IMR-90 (cell line): Measurements from ENCODE around the gene RASSF7. TPM values are rescaled to one million over a fixed set of nuclear protein-coding genes. Genes with fewer than 3 reads are reported as not detected.

Source experiments
- ATAC-seq: fragments of 200-7000 bp; cut with Tn5 transposase; 2 replicates; pipeline ENCODE4 v1.9.1; 2020; ENCODE audit warnings: low read depth, mild to moderate bottlenecking, moderate library complexity
- BruUV-seq: library from RNA; stranded (reverse); fragments of 400-500 nt; replicated peaks from 2 replicates; lab custom pipeline; 2021; lab: Mats Ljungman, UMichigan
- CTCF ChIA-PET: fragments of 300-600 bp; formaldehyde crosslinking; extraction: SDS; loops from one replicate; lab custom pipeline; 2021; ENCODE audit warnings: antibody characterized with exemption; lab: Yijun Ruan, JAX
- POLR2A ChIA-PET: fragments of 300-600 bp; sonication (Branson Sonifier 250); formaldehyde crosslinking; loops from one replicate; lab custom pipeline; 2022; ENCODE audit warnings: antibody characterized with exemption; ENCODE audit not compliant: unreplicated experiment; lab: Charles Lee
- DNase-seq: peaks from one replicate; pipeline ENCODE4 v3.0.0; 2013
- H2AFZ ChIP-seq: replicated peaks from 2 replicates; pipeline ENCODE3; 2013; ENCODE audit warnings: low read length, mild to moderate bottlenecking; ENCODE audit not compliant: poor library complexity
- H2AK5ac ChIP-seq: 2 replicates; pipeline ENCODE4 v1.6.1; 2013; ENCODE audit warnings: low read depth, low read length, inconsistent platforms
- H2AK9ac ChIP-seq: replicated peaks from 2 replicates; pipeline ENCODE3; 2013; ENCODE audit warnings: mild to moderate bottlenecking, low read depth, low read length, moderate library complexity; ENCODE audit not compliant: poor library complexity
- H2BK120ac ChIP-seq: 2 replicates; pipeline ENCODE4 v1.6.1; 2013; ENCODE audit warnings: low read depth, low read length, inconsistent platforms
- H2BK15ac ChIP-seq: 3 replicates; pipeline ENCODE4 v1.6.1; 2013; ENCODE audit warnings: low read depth, low read length, inconsistent platforms
- H2BK20ac ChIP-seq: 2 replicates; pipeline ENCODE4 v1.6.1; 2013; ENCODE audit warnings: low read depth, mild to moderate bottlenecking, inconsistent platforms, low read length, moderate library complexity
- H2BK5ac ChIP-seq: 2 replicates; pipeline ENCODE4 v1.6.1; 2013; ENCODE audit warnings: mild to moderate bottlenecking, low read depth, low read length, inconsistent platforms; ENCODE audit not compliant: poor library complexity, severe bottlenecking
- H3K14ac ChIP-seq: replicated peaks from 2 replicates; pipeline ENCODE4 v1.6.1; 2013; ENCODE audit warnings: low read depth, low read length, inconsistent platforms
- H3K18ac ChIP-seq: 2 replicates; pipeline ENCODE4 v1.6.1; 2013; ENCODE audit warnings: low read depth, low read length, control low read depth
- H3K23ac ChIP-seq: 2 replicates; pipeline ENCODE4 v1.6.1; 2013; ENCODE audit warnings: low read depth, low read length, inconsistent platforms
- H3K27ac ChIP-seq: 2 replicates; pipeline ENCODE4 v1.5.1; 2013; ENCODE audit warnings: mild to moderate bottlenecking, control low read depth, low read length; ENCODE audit not compliant: insufficient read depth
- H3K27me3 ChIP-seq: 2 replicates; pipeline ENCODE4 v1.6.1; 2013; ENCODE audit warnings: low read length; ENCODE audit not compliant: control insufficient read depth, insufficient read depth
- H3K36me3 ChIP-seq: 2 replicates; pipeline ENCODE4 v1.6.1; 2013; ENCODE audit warnings: low read length, mixed read lengths; ENCODE audit not compliant: control insufficient read depth, insufficient read depth
- H3K4ac ChIP-seq: 2 replicates; pipeline ENCODE4 v1.6.1; 2013; ENCODE audit warnings: low read depth, low read length, inconsistent platforms
- H3K4me1 ChIP-seq: 2 replicates; pipeline ENCODE4 v1.6.1; 2013; ENCODE audit warnings: low read length, mixed read lengths; ENCODE audit not compliant: control insufficient read depth, insufficient read depth
- H3K4me2 ChIP-seq: 2 replicates; pipeline ENCODE4 v1.6.1; 2013; ENCODE audit warnings: low read depth, mild to moderate bottlenecking, control low read depth, low read length, moderate library complexity
- H3K4me3 ChIP-seq: 2 replicates; pipeline ENCODE4 v1.5.1; 2013; ENCODE audit warnings: low read depth, mild to moderate bottlenecking, control low read depth, low read length, moderate library complexity; ENCODE audit not compliant: insufficient read depth
- H3K56ac ChIP-seq: 2 replicates; pipeline ENCODE4 v1.6.1; 2013; ENCODE audit warnings: low read length, inconsistent platforms; ENCODE audit not compliant: insufficient read depth; ENCODE audit errors: extremely low read depth
- H3K79me1 ChIP-seq, 2 experiments: 2 replicates each; pipeline ENCODE4 v1.6.1; 2013; ENCODE audit warnings: low read length in 2 of 2, inconsistent platforms in 1 of 2, low read depth in 1 of 2
- H3K9ac ChIP-seq: 2 replicates; pipeline ENCODE4 v1.6.1; 2013; ENCODE audit warnings: low read depth, low read length, control low read depth
- H3K9me1 ChIP-seq: 2 replicates; pipeline ENCODE4 v1.6.1; 2013; ENCODE audit warnings: low read length, inconsistent platforms; ENCODE audit not compliant: insufficient read depth
- H3K9me3 ChIP-seq: 2 replicates; pipeline ENCODE4 v1.6.1; 2013; ENCODE audit warnings: low read length; ENCODE audit not compliant: control insufficient read depth, insufficient read depth
- H4K20me1 ChIP-seq: 2 replicates; pipeline ENCODE4 v1.6.1; 2013; ENCODE audit warnings: low read length, inconsistent platforms; ENCODE audit not compliant: insufficient read depth
- H4K5ac ChIP-seq: 2 replicates; pipeline ENCODE4 v1.6.1; 2013; ENCODE audit warnings: mild to moderate bottlenecking, low read depth, low read length, control low read depth
- H4K8ac ChIP-seq, 2 experiments: 2 replicates each; pipeline ENCODE4 v1.6.1; 2013; ENCODE audit warnings: low read depth in 2 of 2, low read length in 2 of 2, control low read depth in 1 of 2, inconsistent platforms in 1 of 2
- H4K91ac ChIP-seq: 2 replicates; pipeline ENCODE4 v1.6.1; 2013; ENCODE audit warnings: low read depth, low read length, inconsistent platforms; ENCODE audit not compliant: insufficient read depth
- BHLHE40 ChIP-seq: fragments of 150-350 bp; IDR thresholded peaks from 2 replicates; pipeline ENCODE4 v1.6.1; 2016; ENCODE audit warnings: mild to moderate bottlenecking, low read depth, low read length
- CEBPB ChIP-seq: IDR thresholded peaks from 2 replicates; pipeline ENCODE4 v1.6.1; 2012; ENCODE audit warnings: low read depth, low read length, improper control_type of control experiment
- ELK1 ChIP-seq: fragments of 150-350 bp; IDR thresholded peaks from 2 replicates; pipeline ENCODE4 v1.6.1; 2016; ENCODE audit warnings: low read depth, mild to moderate bottlenecking, low read length, moderate library complexity, borderline replicate concordance
- FOS ChIP-seq: fragments of 150-350 bp; IDR thresholded peaks from 2 replicates; pipeline ENCODE4 v1.6.1; 2016; ENCODE audit warnings: low read depth, low read length
- MAFK ChIP-seq: IDR thresholded peaks from 2 replicates; pipeline ENCODE4 v1.6.1; 2012; ENCODE audit warnings: low read depth, low read length, improper control_type of control experiment
- MXI1 ChIP-seq: IDR thresholded peaks from 2 replicates; pipeline ENCODE4 v1.6.1; 2012; ENCODE audit warnings: low read depth, mild to moderate bottlenecking, low read length, moderate library complexity, borderline replicate concordance
- NFE2L2 ChIP-seq: fragments of 150-350 bp; IDR thresholded peaks from 2 replicates; pipeline ENCODE4 v1.6.1; 2016; ENCODE audit warnings: low read depth, mild to moderate bottlenecking, low read length
- RAD21 ChIP-seq: IDR thresholded peaks from 2 replicates; pipeline ENCODE4 v1.6.1; 2012; ENCODE audit warnings: low read length, improper control_type of control experiment
- RCOR1 ChIP-seq: IDR thresholded peaks from 2 replicates; pipeline ENCODE4 v1.6.1; 2012; ENCODE audit warnings: mild to moderate bottlenecking, low read length, improper control_type of control experiment; ENCODE audit not compliant: insufficient replicate concordance
- RFX5 ChIP-seq: IDR thresholded peaks from 2 replicates; pipeline ENCODE4 v1.8.0; 2012; ENCODE audit warnings: low read depth, mild to moderate bottlenecking, low read length, moderate library complexity
- SMC3 ChIP-seq: fragments of 150-350 bp; IDR thresholded peaks from 2 replicates; pipeline ENCODE4 v1.6.1; 2016; ENCODE audit warnings: low read depth, mild to moderate bottlenecking, antibody characterized with exemption, low read length, moderate library complexity
- WGBS, 2 experiments: methylation state at CpG; one replicate each; pipeline versions ENCODE4 v1.1.5 to v1.1.7; 2013; ENCODE audit warnings: missing lambda C conversion rate in 2 of 2; ENCODE audit not compliant: insufficient read length in 1 of 2; ENCODE audit errors: extremely low coverage in 2 of 2; 5-methylcytosine and 5-hydroxymethylcytosine counted together
- dilution Hi-C: fragments of 300-500 bp; cut with HindIII; formaldehyde crosslinking; loops from one replicate; pipeline ENCODE4 v1.14.3; 2018; ENCODE audit warnings: low sequenced_read_pairs; ENCODE audit not compliant: unreplicated experiment
- in situ Hi-C: fragments of 300-500 bp; cut with MboI; formaldehyde crosslinking; loops from 3 replicates; pipeline ENCODE4 v1.14.3; 2019; ENCODE audit warnings: low sequenced_read_pairs, inconsistent platforms, mixed read lengths
- intact Hi-C: fragments of 100-400 bp; cut with micrococcal nuclease; formaldehyde crosslinking; loops from 2 replicates; pipeline ENCODE4 v1.10.0; 2022
- polyA plus RNA-seq, 3 experiments: library from polyadenylated mRNA; depleted of rRNA; stranded (reverse); fragments of >200 nt; gene quantifications; 2 replicates each; pipeline ENCODE4 v1.2.3, GENCODE V29; 2012; ENCODE audit warnings: low replicate concordance in 1 of 3
- total RNA-seq: library from RNA; depleted of rRNA; stranded (reverse); fragments of >200 nt; gene quantifications from 2 replicates; pipeline ENCODE4 v1.2.3, GENCODE V29; 2012
- TF ChIP-seq, protein P1 (sequence below): conservative IDR thresholded peaks from 2 replicates; pipeline ENCODE4 v1.5.1; 2012; ENCODE audit warnings: mild to moderate bottlenecking, low read depth, low read length, improper control_type of control experiment

RASSF7 gene
- total and polyA plus RNA-seq, 2 of the 4 experiments (the other 2 are of a cell fraction) = 6.8 to 18.5 TPM

DNA sequence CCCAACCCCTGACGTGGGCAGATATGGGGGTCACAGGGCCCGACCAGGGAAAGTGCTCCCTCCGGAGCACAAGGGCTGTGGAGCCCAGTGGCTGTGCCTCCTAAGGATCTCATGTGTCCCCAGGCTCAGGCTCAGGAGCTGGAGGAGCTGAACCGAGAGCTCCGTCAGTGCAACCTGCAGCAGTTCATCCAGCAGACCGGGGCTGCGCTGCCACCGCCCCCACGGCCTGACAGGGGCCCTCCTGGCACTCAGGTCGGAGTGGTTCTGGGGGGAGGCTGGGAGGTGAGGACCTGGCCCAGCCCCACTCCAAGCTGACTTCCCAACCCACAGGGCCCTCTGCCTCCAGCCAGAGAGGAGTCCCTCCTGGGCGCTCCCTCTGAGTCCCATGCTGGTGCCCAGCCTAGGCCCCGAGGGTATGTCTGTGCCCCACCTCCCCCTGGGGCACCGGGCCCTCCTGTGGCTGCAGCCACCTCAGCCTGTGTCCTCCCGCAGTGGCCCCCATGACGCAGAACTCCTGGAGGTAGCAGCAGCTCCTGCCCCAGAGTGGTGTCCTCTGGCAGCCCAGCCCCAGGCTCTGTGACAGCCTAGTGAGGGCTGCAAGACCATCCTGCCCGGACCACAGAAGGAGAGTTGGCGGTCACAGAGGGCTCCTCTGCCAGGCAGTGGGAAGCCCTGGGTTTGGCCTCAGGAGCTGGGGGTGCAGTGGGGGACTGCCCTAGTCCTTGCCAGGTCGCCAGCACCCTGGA, 2.5 kb downstream of the RASSF7 start (continued):
- no peak for TF ChIP-seq RCOR1

- no peak overlapping the region; the same call in 1 of the 2 replicates for H4K5ac ChIP-seq
- H3K9me1 ChIP-seq = peaks cover 5% of the 10 kb centered on the region; the same call in 1 of the 2 replicates
- H2AK9ac ChIP-seq = no peak overlapping the region
- no peak overlapping the region for H3K18ac ChIP-seq
- peaks cover 28 to 42% of the 10 kb centered on the region in 2 experiments; a peak in 3 of 4 replicates for H3K79me1 ChIP-seq
- H2BK120ac ChIP-seq = no peak overlapping the region
- peak overlapping the region; percentile 23 for H2AFZ ChIP-seq
- no peak overlapping the region for H3K23ac ChIP-seq
- no peak overlapping the region for H2BK5ac ChIP-seq
- H3K4me3 ChIP-seq = no peak overlapping the region
- in situ Hi-C loops = no loop called here
- no peak overlapping the region for H3K9ac ChIP-seq
- H3K4ac ChIP-seq = no peak overlapping the region
- H3K14ac ChIP-seq = no peak overlapping the region
- CTCF ChIA-PET = interaction anchor here (1.3 kb wide), 1 partner anchor 9 kb away, joined by 3 read pairs; no protein-coding TSS in a partner anchor
- no peak overlapping the region for H2AK5ac ChIP-seq
- no peak overlapping the region for H2BK20ac ChIP-seq
- H2BK15ac ChIP-seq = no peak overlapping the region
- H3K4me1 ChIP-seq = peaks cover 21% of the 10 kb centered on the region
- no peak overlapping the region for H4K91ac ChIP-seq
- WGBS, 2 experiments = no CpG with 5 or more reads among the region's 12 CpGs
- dilution Hi-C loops = no loop called here
- no TSS peak for BruUV-seq
- ATAC-seq = no peak
- no peak overlapping the region for H3K4me2 ChIP-seq
- H3K27me3 ChIP-seq = peaks cover 1% of the 10 kb centered on the region; the same call in 1 of the 2 replicates
- no peaks in the 10 kb centered on the region for H3K9me3 ChIP-seq
- no peak overlapping the region for H3K27ac ChIP-seq
- H4K8ac ChIP-seq = 0 out of 4 replicates have a peak overlapping the region, but pooled peaks of 1 of the 2 experiments have one; percentile 49
- POLR2A ChIA-PET = no interaction called here
- no peak for DNase-seq
- 0 out of 2 replicates have a peak overlapping the region, but pooled peaks have one; percentile 1 for H3K56ac ChIP-seq
- intact Hi-C loops = no loop called here
- H4K20me1 ChIP-seq = peaks cover 29% of the 10 kb centered on the region
- peaks cover 14% of the 10 kb centered on the region for H3K36me3 ChIP-seq
- TF ChIP-seq RFX5 = no peak
- TF ChIP-seq NFE2L2 = no peak
- no peak for TF ChIP-seq SMC3
- TF ChIP-seq BHLHE40 = no peak
- no peak for TF ChIP-seq ELK1
- no peak for TF ChIP-seq FOS
- TF ChIP-seq RCOR1 = no peak
- no peak for TF ChIP-seq MAFK
- no peak for TF ChIP-seq CEBPB
- TF ChIP-seq MXI1 = no peak
- TF ChIP-seq RAD21 = no peak
- TF ChIP-seq, protein P1, sequence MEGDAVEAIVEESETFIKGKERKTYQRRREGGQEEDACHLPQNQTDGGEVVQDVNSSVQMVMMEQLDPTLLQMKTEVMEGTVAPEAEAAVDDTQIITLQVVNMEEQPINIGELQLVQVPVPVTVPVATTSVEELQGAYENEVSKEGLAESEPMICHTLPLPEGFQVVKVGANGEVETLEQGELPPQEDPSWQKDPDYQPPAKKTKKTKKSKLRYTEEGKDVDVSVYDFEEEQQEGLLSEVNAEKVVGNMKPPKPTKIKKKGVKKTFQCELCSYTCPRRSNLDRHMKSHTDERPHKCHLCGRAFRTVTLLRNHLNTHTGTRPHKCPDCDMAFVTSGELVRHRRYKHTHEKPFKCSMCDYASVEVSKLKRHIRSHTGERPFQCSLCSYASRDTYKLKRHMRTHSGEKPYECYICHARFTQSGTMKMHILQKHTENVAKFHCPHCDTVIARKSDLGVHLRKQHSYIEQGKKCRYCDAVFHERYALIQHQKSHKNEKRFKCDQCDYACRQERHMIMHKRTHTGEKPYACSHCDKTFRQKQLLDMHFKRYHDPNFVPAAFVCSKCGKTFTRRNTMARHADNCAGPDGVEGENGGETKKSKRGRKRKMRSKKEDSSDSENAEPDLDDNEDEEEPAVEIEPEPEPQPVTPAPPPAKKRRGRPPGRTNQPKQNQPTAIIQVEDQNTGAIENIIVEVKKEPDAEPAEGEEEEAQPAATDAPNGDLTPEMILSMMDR = no peak
Observed at GRCh38 chr11:563812-564578, 3.2 kb downstream of the RASSF7 start.
